ENCODE measurements around the gene ZP1.
A peak's percentile ranks its signal among the peaks of the same experiment; 100 is the strongest.

Gene ZP1

GRCh38 chr11:60910711-60911380, 43.5 kb downstream of the ZP1 start:
- no peak for DNase-seq

- peak; percentile 66 for DNase-seq
Measured at GRCh38 chr11:60912223-60912850, 45.0 kb downstream of the ZP1 start.

- no peak for DNase-seq
Measured at GRCh38 chr11:60912851-60913528, 45.6 kb downstream of the ZP1 start.

- peak; percentile 93 for DNase-seq
Measured at GRCh38 chr11:60913793-60914632, 46.7 kb downstream of the ZP1 start, which contains the start of gene TMEM109. TMEM109 (plus strand) TSS chr11:60914158; CDS start chr11:60919694, 5,536 bp downstream.

- peak; percentile 45 for DNase-seq
Measured at GRCh38 chr11:60914633-60915247, 47.4 kb downstream of the ZP1 start.

GRCh38 chr11:60915248-60915914, 48.0 kb downstream of the ZP1 start:
- DNase-seq = no peak

GRCh38 chr11:60916669-60917206, 49.4 kb downstream of the ZP1 start:
- DNase-seq = no peak

- DNase-seq = no peak
Measured at GRCh38 chr11:60917267-60917666, 49.9 kb downstream of the ZP1 start.

- no peak for DNase-seq
Measured at GRCh38 chr11:60918251-60918938, 51.1 kb downstream of the ZP1 start.

GRCh38 chr11:60918939-60919265, 51.6 kb downstream of the ZP1 start:
- no peak for DNase-seq

- DNase-seq = no peak
Measured at GRCh38 chr11:60919320-60919719, 52.0 kb downstream of the ZP1 start.

- no peak for DNase-seq
Measured at GRCh38 chr11:60919956-60920355, 52.6 kb downstream of the ZP1 start.

GRCh38 chr11:60921259-60921658, 53.9 kb downstream of the ZP1 start:
- no peak for DNase-seq

GRCh38 chr11:60921777-60922335, 54.5 kb downstream of the ZP1 start:
- no peak for DNase-seq

- no peak for DNase-seq
Measured at GRCh38 chr11:60922906-60923305, 55.6 kb downstream of the ZP1 start.

- DNase-seq = no peak
Measured at GRCh38 chr11:60923326-60923725, 56.0 kb downstream of the ZP1 start.

- DNase-seq = no peak
Measured at GRCh38 chr11:60923800-60924109, 56.4 kb downstream of the ZP1 start.

GRCh38 chr11:60924110-60924905, 57.0 kb downstream of the ZP1 start, which contains the start of gene TMEM132A:
TMEM132A (plus strand) TSS chr11:60924460; CDS start chr11:60924634, 174 bp downstream.
- DNase-seq = peak; percentile 84
